ENCODE data around the gene USE1.

Gene USE1

DNA sequence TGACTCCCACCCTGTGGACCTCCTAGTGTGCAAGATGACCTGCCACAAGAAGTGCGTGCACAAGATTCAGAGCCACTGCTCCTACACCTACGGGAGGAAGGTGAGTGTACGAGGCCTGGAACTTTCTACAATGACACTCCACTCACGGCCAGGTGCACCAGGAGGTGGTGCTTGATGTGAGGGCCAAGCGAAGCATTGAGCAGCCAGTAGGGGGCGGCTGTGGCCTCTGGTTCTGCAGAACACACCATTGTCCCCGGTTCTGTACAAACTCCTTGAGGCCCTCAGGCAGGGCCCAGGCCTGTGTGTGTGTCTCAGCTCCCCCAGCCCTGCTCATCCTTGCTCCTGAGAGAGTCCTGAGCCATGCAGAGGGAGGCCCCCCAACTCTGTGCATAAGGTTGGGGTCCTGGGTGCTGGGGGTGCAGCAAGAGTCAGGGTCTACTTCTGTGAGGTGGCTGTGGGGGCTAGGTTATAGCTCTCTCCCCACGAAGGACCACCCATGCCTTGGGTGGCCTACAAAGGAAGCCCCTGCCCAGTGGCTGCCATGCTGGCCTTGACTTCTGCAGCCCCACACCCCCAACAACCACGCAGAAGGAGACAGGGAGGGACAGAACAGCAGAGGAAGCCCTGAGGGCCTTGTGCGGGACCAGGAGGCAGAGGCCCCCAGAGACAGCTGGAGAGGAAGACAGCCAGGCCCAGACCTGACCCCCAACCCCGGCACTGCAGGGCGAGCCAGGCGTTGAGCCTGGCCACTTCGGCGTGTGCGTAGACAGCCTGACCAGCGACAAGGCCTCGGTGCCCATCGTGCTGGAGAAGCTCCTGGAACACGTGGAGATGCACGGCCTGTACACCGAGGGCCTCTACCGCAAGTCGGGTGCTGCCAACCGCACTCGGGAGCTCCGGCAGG is 9.7 kb upstream of the USE1 start:
- peak; percentile 19 for DNase-seq

DNA sequence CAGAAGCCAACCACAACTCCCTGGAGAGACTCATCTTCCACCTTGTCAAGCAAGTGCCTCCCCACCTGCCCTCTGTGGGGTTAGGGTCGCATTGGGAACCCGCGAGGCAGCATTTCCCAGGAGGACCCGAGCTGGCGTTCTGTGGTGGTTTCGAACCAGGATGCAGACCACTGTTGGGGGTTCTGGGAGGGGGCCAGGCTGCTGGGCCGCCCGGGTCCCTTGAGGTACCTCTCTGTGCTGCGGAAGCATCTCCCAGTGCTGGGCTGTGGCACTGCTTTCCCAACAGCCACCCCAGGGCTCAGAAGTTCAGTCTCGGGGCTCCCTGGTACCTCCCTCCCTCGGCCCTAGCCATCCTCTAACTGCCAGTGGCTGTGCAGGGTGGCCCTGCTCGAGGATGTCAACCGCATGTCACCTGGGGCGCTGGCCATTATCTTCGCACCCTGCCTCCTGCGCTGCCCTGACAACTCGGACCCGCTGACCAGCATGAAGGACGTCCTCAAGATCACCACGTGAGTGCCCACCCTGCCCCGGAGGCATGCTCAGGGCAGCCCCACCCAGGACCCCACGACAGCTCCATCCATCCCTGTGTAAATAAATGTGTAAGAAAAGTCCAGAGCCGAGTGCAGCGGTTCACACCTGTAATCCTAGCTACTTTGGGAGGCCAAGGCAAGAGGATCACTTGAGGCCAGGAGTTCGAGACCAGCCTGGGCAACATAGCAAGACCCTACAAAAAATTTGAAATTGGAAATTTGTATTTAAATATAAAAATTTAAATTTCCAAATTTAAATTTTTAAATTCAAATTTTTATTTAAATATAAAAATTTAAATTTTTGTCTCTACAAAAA is 8.2 kb upstream of the USE1 start:
- DNase-seq = no peak

DNA sequence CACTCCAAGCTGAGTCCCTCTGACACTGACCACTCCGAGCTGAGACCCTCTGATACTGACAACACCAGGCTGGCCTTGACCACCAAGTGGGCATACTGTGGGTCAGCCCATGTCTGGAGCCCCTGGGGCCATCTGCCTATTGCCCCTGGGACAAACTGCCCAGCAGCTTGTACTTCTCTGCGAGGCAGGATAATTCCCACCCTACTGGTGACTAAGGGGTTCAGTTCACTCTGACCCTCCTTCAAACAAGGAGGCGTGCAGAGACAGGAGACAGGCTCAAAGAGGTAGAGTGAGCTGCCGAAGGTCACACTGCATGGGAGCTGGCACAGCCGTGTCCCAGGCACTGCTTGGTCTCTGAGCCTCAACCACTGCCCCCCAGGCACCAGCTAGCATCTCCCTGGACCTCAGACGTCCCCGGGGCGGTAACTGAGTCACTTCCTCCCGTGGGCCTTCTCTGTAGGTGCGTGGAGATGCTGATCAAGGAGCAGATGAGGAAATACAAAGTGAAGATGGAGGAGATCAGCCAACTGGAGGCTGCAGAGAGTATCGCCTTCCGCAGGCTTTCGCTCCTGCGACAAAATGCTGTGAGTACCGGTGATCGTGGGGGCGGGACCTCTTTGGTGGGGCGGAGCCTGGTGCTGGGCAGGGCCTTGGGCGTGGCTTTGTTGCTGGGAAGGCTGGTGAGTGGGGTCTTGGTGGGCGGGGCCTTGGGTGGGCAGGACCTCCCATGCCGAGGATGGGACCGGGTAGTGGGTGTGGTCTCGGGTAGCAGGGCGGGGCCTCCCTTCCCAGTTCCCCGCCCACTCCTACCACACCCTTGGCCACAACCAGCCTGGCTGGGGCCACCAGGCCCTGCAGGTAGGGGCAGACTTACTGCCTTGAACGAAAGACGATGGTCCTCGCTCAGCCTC is 5.8 kb upstream of the USE1 start:
- DNase-seq = no peak

DNA sequence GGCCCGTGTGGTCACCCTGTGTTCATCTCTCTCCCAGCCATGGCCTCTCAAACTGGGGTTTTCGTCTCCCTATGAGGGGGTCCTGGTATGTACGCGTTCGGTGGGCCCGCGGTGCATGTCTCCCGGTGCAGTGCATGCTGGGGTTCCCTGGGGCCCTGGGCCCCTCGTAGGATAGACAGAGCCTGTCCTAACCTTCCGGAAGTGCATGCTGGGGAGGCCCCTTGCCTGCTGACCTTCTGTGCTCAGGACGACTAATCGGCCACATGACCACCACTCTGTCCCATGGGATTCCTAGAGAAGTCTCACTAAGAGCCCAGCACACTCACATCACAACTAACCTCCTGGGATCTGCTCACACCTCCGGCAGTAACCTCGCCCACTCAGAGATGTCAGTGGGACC is 4.9 kb upstream of the USE1 start:
- DNase-seq = no peak

DNA sequence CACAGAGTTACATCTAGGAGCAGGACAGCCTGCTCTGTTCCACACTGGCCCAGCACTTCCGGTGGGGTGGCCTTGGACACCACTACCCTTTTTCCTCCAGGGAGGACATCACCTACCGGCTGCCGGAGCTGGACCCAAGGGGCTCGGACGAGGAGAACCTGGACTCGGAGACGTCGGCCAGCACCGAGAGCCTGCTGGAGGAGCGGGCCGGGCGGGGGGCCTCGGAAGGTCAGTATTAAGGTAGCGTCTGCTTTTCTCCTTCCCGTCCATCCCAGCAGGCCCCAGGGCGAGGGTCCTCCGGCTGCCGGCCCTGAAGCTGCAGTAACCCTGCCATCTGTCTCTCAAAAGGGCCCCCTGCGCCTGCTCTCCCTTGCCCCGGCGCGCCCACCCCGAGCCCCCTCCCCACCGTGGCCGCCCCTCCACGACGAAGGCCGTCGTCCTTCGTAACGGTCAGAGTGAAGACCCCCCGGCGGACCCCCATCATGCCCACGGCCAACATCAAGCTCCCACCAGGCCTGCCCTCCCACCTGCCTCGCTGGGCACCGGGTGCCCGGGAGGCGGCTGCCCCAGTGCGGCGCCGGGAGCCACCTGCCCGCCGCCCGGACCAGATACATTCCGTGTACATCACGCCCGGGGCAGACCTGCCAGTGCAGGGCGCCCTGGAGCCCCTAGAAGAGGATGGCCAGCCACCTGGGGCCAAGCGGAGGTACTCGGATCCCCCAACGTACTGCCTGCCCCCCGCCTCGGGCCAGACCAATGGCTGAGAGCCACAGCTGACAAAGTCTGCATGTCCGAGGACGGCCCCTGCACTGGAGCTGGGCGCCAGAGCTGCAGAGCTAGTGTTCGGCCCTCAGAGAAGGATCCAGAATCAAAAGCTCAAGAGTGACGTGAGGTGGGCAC is 3.4 kb upstream of the USE1 start:
- DNase-seq = no peak

DNA sequence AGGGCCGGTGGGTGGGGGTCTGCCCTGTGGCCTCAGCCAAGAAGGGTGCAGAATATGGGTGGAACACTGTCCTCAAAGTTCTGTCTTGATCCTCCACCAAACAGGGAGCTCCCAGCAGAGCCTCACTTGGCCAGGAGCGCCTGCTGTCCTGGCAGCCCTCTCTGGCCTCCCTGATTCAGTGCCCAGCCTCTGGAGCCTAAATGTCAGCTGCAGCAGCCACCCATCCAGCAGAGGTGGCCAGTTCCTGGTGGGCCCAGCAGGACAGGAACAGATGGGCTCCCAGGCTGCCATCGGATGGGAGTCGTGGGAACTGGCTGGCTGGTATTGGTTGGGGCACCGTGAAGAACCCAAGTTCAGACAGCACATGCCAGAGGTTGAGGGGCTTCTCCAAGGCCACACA is 1.8 kb upstream of the USE1 start:
- DNase-seq = no peak

DNA sequence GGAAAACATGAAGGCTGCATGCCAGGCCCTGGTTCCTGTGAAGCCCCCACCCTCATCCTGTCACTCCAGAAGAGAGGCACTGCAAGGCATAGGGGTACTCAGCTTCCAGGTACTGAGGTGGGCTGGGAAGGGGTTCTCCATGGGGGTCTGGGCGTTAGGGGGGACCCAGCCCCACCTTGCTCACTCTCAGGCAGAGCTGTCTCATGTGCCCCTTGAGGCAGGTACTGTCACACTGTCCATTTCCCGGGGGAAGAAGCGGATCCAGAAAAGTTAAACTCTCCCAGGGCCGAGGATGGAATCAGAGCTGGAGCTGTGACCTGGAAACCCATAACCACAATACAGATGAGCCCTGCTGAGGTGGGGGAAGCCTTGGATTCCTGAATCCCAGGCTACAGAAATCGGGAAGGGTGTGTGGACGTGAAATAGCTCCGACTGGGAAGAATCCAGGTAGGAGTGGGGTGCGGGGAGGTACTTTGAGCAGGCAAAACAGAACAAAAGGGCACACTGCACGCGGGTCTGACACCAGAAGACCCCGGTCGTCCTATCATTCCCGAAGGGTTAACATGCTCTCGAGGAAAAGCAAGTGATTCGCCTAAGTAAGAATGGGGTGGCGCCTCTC is 540 bp upstream of the USE1 start:
- DNase-seq = no peak

DNA sequence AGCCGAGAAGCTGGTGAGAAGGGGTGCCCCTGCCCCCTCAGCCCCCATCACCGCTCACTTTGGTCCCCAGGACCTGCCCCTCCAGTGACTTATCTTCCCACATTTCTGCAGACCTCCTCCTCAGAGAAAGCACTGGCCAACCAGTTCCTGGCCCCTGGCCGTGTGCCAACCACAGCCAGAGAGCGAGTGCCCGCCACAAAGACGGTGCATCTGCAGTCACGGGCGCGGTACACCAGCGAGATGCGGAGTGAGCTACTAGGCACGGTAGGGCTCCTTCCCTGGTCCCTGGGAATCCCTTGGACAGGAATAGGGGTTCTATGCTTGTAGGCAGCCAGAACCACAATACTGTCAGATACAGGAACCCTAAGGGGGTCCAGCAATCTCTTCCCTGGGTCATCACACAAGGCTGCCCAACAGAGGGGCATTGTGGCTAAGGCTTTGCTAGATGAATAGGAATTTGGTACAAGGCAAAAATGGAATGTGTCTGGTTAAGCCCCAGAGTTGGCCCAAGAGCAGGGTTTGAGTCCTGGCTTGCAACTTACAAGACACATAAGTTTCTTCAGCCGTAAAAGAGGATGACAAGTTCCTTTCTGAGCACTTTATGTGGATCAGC is 1.0 kb downstream of the USE1 start:
- DNase-seq = no peak

DNA sequence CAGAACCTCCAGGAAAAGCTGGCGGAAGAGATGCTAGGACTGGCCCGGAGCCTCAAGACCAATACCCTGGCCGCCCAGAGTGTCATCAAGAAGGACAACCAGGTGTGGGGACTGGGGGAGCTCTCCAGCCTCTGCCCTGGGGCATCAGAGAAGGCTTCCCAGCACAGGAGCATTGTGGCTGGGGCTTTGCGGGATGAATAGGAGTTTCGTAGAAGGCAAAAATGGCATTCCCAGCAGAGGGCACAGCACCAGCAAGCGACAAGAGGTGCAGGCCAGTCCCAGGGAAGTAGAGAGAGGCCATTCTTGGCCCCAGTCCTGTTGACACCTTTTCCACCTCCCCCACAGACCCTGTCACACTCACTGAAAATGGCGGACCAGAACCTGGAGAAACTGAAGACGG is 4.1 kb downstream of the USE1 start:
- no peak for DNase-seq

DNA sequence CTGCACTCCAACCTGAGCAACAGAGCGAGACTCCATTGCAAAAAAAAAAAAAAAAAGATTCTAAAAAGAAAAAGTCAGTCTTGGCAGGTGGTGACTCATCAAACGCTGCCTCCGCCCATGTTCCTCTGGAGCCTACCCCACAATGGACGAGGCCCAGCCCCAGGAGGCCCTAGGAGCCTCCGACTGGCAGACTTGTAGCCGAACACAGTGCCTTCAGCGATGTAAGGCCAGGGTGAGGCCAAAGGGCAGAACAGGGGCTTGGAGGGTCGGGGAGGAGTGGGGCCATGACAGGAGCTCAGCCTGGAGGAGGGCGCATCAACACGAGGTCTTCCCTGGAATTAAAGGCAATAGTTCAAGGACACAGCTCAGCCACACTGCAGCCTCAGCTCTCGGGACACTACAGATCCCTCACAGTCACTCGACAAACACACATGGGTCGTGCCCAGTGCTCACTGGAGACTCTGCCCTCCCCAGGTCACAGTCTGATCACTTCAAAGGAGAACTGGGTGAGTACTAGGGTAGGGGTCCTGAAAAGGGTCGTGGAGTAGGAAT is 5.1 kb downstream of the USE1 start:
- DNase-seq = no peak

DNA sequence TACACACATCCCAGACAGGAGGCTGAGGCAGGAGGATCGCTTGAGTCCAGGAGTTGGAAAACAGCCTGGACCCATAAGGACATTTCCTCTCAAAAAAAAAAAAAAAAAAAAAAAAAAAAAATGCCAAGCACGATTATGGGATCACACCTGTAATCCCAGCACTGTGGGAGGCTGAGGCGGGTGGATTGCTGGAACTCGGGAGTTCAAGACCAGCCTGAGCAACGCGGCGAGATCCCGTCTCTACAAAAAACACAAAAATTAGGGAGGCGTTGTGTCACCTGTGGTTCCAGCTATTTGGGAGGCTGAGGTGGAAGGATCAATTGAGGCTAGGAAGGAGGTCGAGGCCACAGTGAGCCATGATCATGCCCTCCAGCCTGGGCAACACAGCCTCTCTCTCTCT is 9.9 kb downstream of the USE1 start:
- DNase-seq = no peak

DNA sequence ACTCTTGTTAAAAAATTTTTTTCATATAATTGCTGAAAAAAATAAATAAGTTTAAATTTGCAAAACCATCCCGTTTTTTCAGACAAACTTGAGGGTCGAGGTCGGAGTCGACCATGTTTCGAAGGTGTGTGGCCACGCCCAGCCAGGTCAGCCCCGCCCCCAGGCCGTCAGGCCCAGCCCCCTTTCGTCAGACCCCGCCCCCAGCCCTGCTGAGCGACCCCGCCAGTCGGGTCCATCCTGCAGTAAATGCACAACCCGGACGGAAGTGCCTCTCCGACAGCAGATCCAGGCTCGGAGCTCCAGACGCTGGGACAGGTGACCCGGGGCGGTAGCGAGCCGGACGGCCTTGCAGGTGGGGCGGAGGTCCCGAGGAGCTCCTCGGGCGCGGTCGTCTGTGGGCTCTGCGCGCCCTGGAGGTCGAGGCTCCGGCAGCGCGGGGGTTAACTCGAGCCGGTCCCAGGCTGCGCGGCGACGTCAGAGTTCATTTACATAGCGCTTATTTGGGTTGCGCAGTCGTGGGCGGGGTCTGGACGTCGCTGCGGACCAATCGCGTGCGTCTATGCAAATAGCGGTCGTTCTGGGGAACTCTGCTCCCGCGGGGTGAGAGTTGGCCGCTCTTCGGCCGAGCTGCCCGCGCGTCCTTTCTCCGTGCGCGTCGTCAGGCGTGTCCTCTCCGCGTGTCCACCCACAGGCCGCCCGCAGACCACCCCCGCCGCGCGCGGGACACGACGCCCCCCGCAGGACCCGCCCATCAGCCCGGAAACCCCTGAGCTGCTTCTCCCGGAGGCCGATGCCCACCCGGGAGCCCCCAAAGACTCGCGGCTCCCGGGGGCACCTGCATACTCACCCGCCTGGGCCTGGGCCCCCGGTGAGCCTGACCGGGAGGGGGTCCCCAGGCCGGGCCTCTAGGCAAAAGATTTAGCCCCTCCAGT is 11.1 kb downstream of the USE1 start, which contains the start of gene OCEL1:
Gene OCEL1 (plus strand): TSS at position 225 of the 932 bp plus-strand sequence. CDS start 22 bp downstream, at position 247.
- DNase-seq = peak; percentile 89

DNA sequence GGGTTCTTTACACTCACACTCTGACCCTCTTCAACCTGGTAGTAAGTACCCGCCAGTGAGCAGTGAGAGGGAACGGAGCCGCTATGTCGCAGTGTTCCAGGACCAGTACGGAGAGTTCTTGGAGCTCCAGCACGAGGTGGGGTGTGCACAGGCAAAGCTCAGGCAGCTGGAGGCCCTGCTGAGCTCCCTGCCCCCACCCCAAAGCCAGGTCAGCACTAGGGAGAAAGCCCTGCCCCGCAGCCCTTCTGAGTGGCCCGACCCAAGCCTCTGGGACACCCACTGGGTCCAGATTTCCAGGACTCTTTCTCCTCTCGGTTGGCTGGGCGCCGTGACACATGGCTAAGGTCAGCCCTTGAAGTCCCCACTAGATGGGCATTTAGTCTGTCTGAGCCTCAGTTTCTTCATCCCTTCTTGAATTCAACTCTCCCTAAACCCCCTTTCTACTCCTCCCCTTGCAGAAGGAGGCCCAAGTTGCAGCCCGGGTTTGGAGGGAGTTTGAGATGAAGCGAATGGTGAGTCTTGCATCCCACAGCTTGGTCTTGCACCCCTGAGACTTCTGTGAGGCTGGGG is 12.7 kb downstream of the USE1 start:
- no peak for DNase-seq

DNA sequence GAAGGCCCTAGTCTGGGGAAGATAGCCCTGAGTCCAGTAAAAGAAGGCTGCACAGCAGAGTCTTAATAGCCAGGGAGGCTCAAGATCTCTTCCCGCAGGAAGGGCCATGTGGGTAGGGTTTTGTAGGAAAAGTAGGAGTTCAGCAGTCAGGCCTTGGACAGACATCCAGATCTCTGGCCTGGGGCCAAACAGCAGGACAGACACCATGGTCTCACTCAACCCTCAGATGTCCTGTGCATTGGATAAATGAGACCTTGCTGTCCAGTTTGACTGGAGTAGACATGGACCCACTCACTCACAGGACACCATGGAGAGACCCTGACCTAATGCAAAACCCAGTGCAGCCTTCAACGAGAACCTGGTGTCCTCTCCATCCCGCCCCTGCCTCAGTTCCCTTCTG is 14.7 kb downstream of the USE1 start:
- no peak for DNase-seq

DNA sequence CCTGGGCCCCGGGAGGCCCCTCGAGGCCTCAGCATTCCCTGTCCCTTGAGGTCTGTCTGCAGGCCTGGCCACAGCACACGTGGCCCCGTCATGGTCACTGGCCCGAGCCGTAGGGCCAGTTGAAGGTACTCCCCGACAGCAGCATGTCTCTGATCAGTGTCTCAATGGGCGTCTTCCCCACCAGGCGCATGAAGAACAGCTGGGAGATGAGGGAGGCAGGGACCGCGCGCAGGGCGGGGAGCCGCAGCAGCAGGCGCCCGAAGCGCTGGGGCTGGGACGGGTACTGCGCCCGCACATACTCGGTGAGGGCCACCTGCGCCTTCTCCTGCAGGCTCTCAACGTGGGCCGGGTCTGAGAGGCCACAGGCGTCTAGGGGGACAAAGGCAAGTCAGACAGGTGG is 17.1 kb downstream of the USE1 start:
- DNase-seq = no peak

DNA sequence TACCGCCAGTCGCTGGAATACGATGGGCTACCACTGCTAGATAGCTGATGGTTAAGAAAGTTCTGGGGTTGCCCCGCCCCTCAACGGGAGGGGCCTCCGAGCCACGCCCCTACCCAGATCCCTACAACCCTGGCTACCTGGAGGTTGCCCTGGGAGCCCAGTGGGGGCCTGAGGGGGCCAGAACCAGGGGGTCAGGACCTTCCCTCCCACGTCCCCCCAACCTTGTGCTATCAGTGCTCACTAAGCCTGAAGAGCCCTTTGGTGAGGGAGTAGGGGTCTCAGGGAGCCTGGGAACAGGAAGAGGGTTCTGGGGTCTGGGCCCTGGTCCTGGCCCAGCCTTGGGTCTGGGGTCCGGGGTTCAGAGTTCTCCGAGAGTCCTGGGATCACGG is 19.7 kb downstream of the USE1 start:
- no peak for DNase-seq

DNA sequence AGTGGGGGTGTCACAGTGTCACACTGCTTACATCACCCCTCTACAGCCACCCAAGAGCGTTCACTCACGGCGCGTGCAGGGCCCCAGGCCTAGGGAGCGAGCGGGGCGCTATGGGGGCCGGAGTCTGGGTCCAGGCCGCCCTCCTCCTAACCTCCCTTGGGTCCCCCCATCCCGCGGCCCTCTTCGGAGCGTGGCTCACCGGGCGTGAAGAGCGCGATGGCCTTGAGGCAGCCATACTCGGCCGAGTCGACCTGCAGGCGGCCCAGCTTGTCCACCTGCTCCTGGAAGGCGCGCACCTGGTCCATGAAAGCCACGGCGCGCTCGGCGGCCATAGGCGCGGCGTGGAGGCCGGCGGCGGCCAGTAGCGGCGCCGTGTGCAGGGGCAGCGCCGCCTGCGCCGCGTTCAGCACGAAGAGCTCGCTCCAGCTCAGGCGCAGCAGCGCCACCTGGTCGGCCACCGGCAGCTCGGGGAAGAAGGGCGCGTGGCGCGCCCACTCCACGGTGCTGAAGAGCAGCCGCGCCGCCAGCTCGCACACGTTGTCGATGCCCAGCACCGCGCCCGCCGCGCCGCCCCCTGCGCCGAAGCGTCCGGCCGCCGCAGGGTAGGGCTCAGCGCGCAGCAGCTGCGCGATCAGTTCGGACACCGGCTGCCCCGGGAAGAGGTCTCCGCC is 20.3 kb downstream of the USE1 start:
- peak; percentile 4 for DNase-seq
